ENCODE results near the gene STEAP2. TPM values are rescaled to one million over a fixed set of nuclear protein-coding genes. Genes with fewer than 3 reads are reported as not detected.

Gene STEAP2
- polyA plus RNA-seq, 2 of the 4 experiments (the other 2 are of a cell fraction), result 5.1 to 49.2 TPM

GRCh38 chr7:90262438-90262837, 50.9 kb downstream of the STEAP2 start:
- ChIA-PET CTCF (interaction anchor here (0.7 to 3.2 kb wide), 3 partner anchors 50 to 172 kb away, joined by 3 to 28 read pairs (median 4); partner anchors contain the start of genes STEAP1 and STEAP2), POLR2A (no interaction called here)
- H3K4me1 ChIP-seq, result no peaks in the 10 kb centered on the region
- H3K27ac ChIP-seq, result no peak overlapping the region
- FAIRE-seq (peak; percentile 77), ATAC-seq (peak in 1 of 2 experiments; percentile 84; a peak in 4 of 6 replicates), DNase-seq (ENCODE audit: low read depth in 1 of 2, low spot score in 1 of 2) (peak; percentile 37 to 42)
- H3K9me3 ChIP-seq, result no peaks in the 10 kb centered on the region
- TF ChIP-seq SMC3 (IDR thresholded peaks at IDR 0.05) (peak; percentile 84), REST (IDR thresholded peaks at IDR 0.05) (no peak), POLR2A (IDR thresholded peaks at IDR 0.05; ENCODE audit: low read length) (no peak), RAD21 (conservative IDR thresholded peaks at IDR 0.05 in 1 of 2, IDR thresholded peaks at IDR 0.05 in 1 of 2) (peak; percentile 77 to 84), CTCF (IDR thresholded peaks at IDR 0.05) (peak; percentile 76)
- H3K4me3 ChIP-seq, result no peak overlapping the region
- H3K4me2 ChIP-seq, result no peak overlapping the region

GRCh38 chr7:90266808-90267207, 55.3 kb downstream of the STEAP2 start:
- Histone ChIP-seq H3K4me1 (no peaks in the 10 kb centered on the region), H3K4me2 (no peak overlapping the region), H3K4me3 (no peak overlapping the region), H3K9me3 (no peaks in the 10 kb centered on the region), H3K27ac (no peak overlapping the region)
- POLR2A ChIA-PET, result no interaction called here
- TF ChIP-seq CHD2 (IDR thresholded peaks at IDR 0.05; ENCODE audit: low read length, partially characterized antibody), result no peak
- no peak for TF ChIP-seq SMC3 (IDR thresholded peaks at IDR 0.05)
- no peak for TF ChIP-seq EP300 (IDR thresholded peaks at IDR 0.05)
- no peak for TF ChIP-seq POLR2A (IDR thresholded peaks at IDR 0.05; ENCODE audit: low read length)
- TF ChIP-seq RCOR1 (IDR thresholded peaks at IDR 0.05; ENCODE audit: low read depth, low read length), result no peak
- no peak for TF ChIP-seq FOXS1 (CRISPR knock-in tag; IDR thresholded peaks at IDR 0.05)
- TF ChIP-seq RAD21 (conservative IDR thresholded peaks at IDR 0.05 in 1 of 2, IDR thresholded peaks at IDR 0.05 in 1 of 2), result no peak
- no peak for TF ChIP-seq ZFP36 (IDR thresholded peaks at IDR 0.05; ENCODE audit: borderline replicate concordance, partially characterized antibody)
- no peak for TF ChIP-seq E2F6 (IDR thresholded peaks at IDR 0.05; ENCODE audit: borderline replicate concordance, low read depth)
- no peak for TF ChIP-seq ATOH8 (CRISPR knock-in tag; IDR thresholded peaks at IDR 0.05; ENCODE audit: low read depth)
- TF ChIP-seq HOXA7 (CRISPR knock-in tag; IDR thresholded peaks at IDR 0.05), result no peak
- TF ChIP-seq JUN (IDR thresholded peaks at IDR 0.05), result no peak
- no peak for TF ChIP-seq REST (IDR thresholded peaks at IDR 0.05)
- no peak for TF ChIP-seq KDM5A (IDR thresholded peaks at IDR 0.05)
- no peak for TF ChIP-seq ELK1 (IDR thresholded peaks at IDR 0.05; ENCODE audit: low read depth, low read length)
- no peak for TF ChIP-seq FOSL2 (IDR thresholded peaks at IDR 0.05)
- TF ChIP-seq FOSL2 (CRISPR knock-in tag; IDR thresholded peaks at IDR 0.05), result no peak
- no peak for TF ChIP-seq GATA3 (IDR thresholded peaks at IDR 0.05; ENCODE audit: borderline replicate concordance)
- TF ChIP-seq KDM1A (IDR thresholded peaks at IDR 0.05; ENCODE audit: low read depth), result no peak
- no peak for TF ChIP-seq ZSCAN20 (CRISPR knock-in tag; IDR thresholded peaks at IDR 0.05)
- no peak for FAIRE-seq
- CTCF ChIA-PET, result interaction anchor here (0.8 to 2.4 kb wide), 3 partner anchors 24 to 161 kb away, joined by 3 to 11 read pairs (median 3); partner anchors contain the start of gene STEAP1
- 51% methylated on average over 3 of the region's 3 CpGs for WGBS (ENCODE audit: missing lambda C conversion rate)
- ATAC-seq, result no peak
- DNase-seq (ENCODE audit: low read depth in 1 of 2, low spot score in 1 of 2), result no peak
